GM12878 (cell line): Measurements from ENCODE around the gene ABCB7. TPM values are rescaled to one million over a fixed set of nuclear protein-coding genes. Genes with fewer than 3 reads are reported as not detected.

Source experiments
- ATAC-seq: fragments of 200-7000 bp; cut with Tn5 transposase; 3 replicates; pipeline ENCODE4 v1.9.1; 2020; ENCODE audit warnings: mild to moderate bottlenecking, moderate library complexity
- BruUV-seq: library from RNA; stranded (reverse); fragments of 400-500 nt; replicated peaks from 2 replicates; lab custom pipeline; 2021; lab: Mats Ljungman, UMichigan
- CTCF ChIA-PET: fragments of 300-600 bp; sonication (Branson Sonifier 250); formaldehyde crosslinking; extraction: SDS; loops from one replicate; lab custom pipeline; 2021; ENCODE audit warnings: inconsistent platforms; lab: Yijun Ruan, JAX
- POLR2A ChIA-PET: fragments of 350-600 bp; formaldehyde crosslinking; extraction: SDS; loops from one replicate; lab custom pipeline; 2021; ENCODE audit warnings: inconsistent platforms; lab: Charles Lee
- RAD21 ChIA-PET: fragments of 300-600 bp; sonication (Branson Sonifier 250); formaldehyde crosslinking; loops from one replicate; lab custom pipeline; 2023; ENCODE audit warnings: antibody characterized with exemption; ENCODE audit not compliant: unreplicated experiment; lab: Charles Lee
- SMC1A ChIA-PET: fragments of 300-600 bp; sonication (Branson Sonifier 250); formaldehyde crosslinking; loops from one replicate; lab custom pipeline; 2023; ENCODE audit not compliant: unreplicated experiment, uncharacterized antibody; lab: Charles Lee
- DNase-seq: peaks from one replicate; pipeline ENCODE4 v3.0.0-alpha.2; 2011; ENCODE audit warnings: low read depth, low spot score
- FAIRE-seq: peaks from 3 replicates; lab custom pipeline; 2011; peaks lifted over from hg19 to GRCh38; lab: Jason Lieb, UNC
- H2AFZ ChIP-seq: 2 replicates; pipeline ENCODE4 v1.6.0; 2011; ENCODE audit warnings: low read depth, low read length, control low read depth; ENCODE audit not compliant: control insufficient read depth
- H3K27ac ChIP-seq: 2 replicates; pipeline ENCODE4 v1.5.1; 2011; ENCODE audit warnings: control low read depth; ENCODE audit not compliant: control insufficient read depth, insufficient read depth
- H3K27me3 ChIP-seq, 2 experiments: replicated peaks in 1 of 2; 2 replicates each; pipeline versions ENCODE4 v1.6.0 to v1.6.1; 2011; ENCODE audit warnings: low read length in 1 of 2; ENCODE audit not compliant: control insufficient read depth in 2 of 2, insufficient read depth in 2 of 2
- H3K36me3 ChIP-seq, 2 experiments: 2 replicates each; pipeline ENCODE4 v1.5.1; 2011; ENCODE audit warnings: low read length in 1 of 2; ENCODE audit not compliant: control insufficient read depth in 2 of 2, insufficient read depth in 2 of 2
- H3K4me1 ChIP-seq: 2 replicates; pipeline ENCODE4 v1.6.1; 2011; ENCODE audit warnings: mild to moderate bottlenecking, low read length, moderate library complexity, mixed read lengths; ENCODE audit not compliant: control insufficient read depth, insufficient read depth
- H3K4me2 ChIP-seq: 2 replicates; pipeline ENCODE4 v1.6.0; 2011; ENCODE audit warnings: control low read depth; ENCODE audit not compliant: control insufficient read depth, insufficient read depth
- H3K4me3 ChIP-seq: fragments of 200-600 bp; sonication (generic); 2 replicates; pipeline ENCODE4 v1.5.1; 2016
- H3K79me2 ChIP-seq: 2 replicates; pipeline ENCODE4 v1.6.0; 2011; ENCODE audit warnings: low read length; ENCODE audit not compliant: control insufficient read depth, insufficient read depth
- H3K9ac ChIP-seq: 2 replicates; pipeline ENCODE4 v1.8.0; 2011; ENCODE audit warnings: low read length, control low read depth, mixed read lengths; ENCODE audit not compliant: control insufficient read depth, insufficient read depth
- H3K9me3 ChIP-seq: replicated peaks from 3 replicates; pipeline ENCODE4 v1.5.1; 2011; ENCODE audit warnings: mild to moderate bottlenecking, low read length; ENCODE audit not compliant: control insufficient read depth, insufficient read depth
- H4K20me1 ChIP-seq: 2 replicates; pipeline ENCODE4 v1.6.0; 2011; ENCODE audit not compliant: control insufficient read depth, insufficient read depth
- HDGF ChIP-seq: fragments of 450-650 bp; IDR thresholded peaks from 2 replicates; pipeline ENCODE4 v1.6.1; 2016; ENCODE audit warnings: antibody characterized with exemption
- MEF2A ChIP-seq: IDR thresholded peaks from 2 replicates; pipeline ENCODE4 v1.6.1; 2011; ENCODE audit warnings: low read depth, mild to moderate bottlenecking, low read length, moderate library complexity; ENCODE audit not compliant: insufficient read depth
- MTA2 ChIP-seq: fragments of 450-650 bp; IDR thresholded peaks from 2 replicates; pipeline ENCODE4 v1.6.1; 2016; ENCODE audit warnings: low read depth, mild to moderate bottlenecking, moderate library complexity
- MTA3 ChIP-seq: IDR thresholded peaks from 2 replicates; pipeline ENCODE4 v1.6.1; 2012; ENCODE audit warnings: low read length, inconsistent platforms, borderline replicate concordance
- MYB ChIP-seq: fragments of 150-350 bp; IDR thresholded peaks from 2 replicates; pipeline ENCODE4 v1.6.1; 2014; ENCODE audit warnings: mild to moderate bottlenecking, low read depth, low read length, borderline replicate concordance
- NFYB ChIP-seq: IDR thresholded peaks from 2 replicates; pipeline ENCODE4 v1.6.1; 2011; ENCODE audit warnings: low read depth, mild to moderate bottlenecking, low read length, improper control_type of control experiment, moderate library complexity; ENCODE audit not compliant: insufficient read depth
- RCOR1 ChIP-seq: conservative IDR thresholded peaks from 2 replicates; pipeline ENCODE4 v1.6.1; 2012; ENCODE audit warnings: low read depth, low read length, improper control_type of control experiment
- TCF12 ChIP-seq: IDR thresholded peaks from 2 replicates; pipeline ENCODE4 v1.6.1; 2011; ENCODE audit warnings: low read depth, mild to moderate bottlenecking, low read length
- YY1 ChIP-seq: IDR thresholded peaks from 2 replicates; pipeline ENCODE4 v1.6.1; 2011; ENCODE audit warnings: low read depth, mild to moderate bottlenecking, low read length
- WGBS: methylation state at CpG from one replicate; pipeline ENCODE4 v1.1.6; 2016; ENCODE audit warnings: low lambda C conversion rate; ENCODE audit not compliant: insufficient replicate concordance, insufficient coverage; ENCODE audit errors: missing lambda C conversion rate; 5-methylcytosine and 5-hydroxymethylcytosine counted together
- in situ Hi-C: fragments of 300-500 bp; cut with MboI; formaldehyde crosslinking; loops from 9 replicates; pipeline ENCODE4 v1.14.3; 2018; ENCODE audit warnings: mixed read lengths
- intact Hi-C: fragments of 100-400 bp; cut with micrococcal nuclease; formaldehyde crosslinking; loops from one replicate; pipeline ENCODE4 v1.14.2; 2022; ENCODE audit not compliant: unreplicated experiment
- polyA plus RNA-seq, 11 experiments: library from polyadenylated mRNA; depleted of rRNA in 4 of 11; unstranded in 6 of 11; stranded (reverse) in 5 of 11; fragments of >200 nt; fragmentation: Nextera tagmentation in 4 of 11; fragmentation: Illumina TruSeq in 1 of 11; extraction: Ambion mirVana in 4 of 11; extraction: Trizol in 1 of 11; gene quantifications; 1 replicate in 1 of 11; 2 replicates in 10 of 11; pipeline versions ENCODE4 v1.2.1 to v1.2.3, GENCODE V29; 2011 to 2016; ENCODE audit warnings: inconsistent platforms in 2 of 11, missing spikeins in 2 of 11, low read depth in 1 of 11
- total RNA-seq, 4 experiments: library from RNA; depleted of rRNA in 3 of 4; stranded (reverse); fragments of >200 nt in 3 of 4; fragmentation: Illumina TruSeq in 1 of 4; extraction: Trizol in 1 of 4; gene quantifications; 2 replicates each; pipeline versions ENCODE4 v1.2.1 to v1.2.3, GENCODE V29; 2013 to 2021
- TF ChIP-seq, protein P1 (sequence below): IDR thresholded peaks from 2 replicates; pipeline ENCODE4 v1.6.1; 2012; ENCODE audit warnings: low read depth, low read length, improper control_type of control experiment
- TF ChIP-seq, protein P2 (sequence below): fragments of 450-650 bp; IDR thresholded peaks from 2 replicates; pipeline ENCODE4 v1.6.1; 2014; ENCODE audit warnings: mild to moderate bottlenecking
- TF ChIP-seq, protein P3 (sequence below): IDR thresholded peaks from 2 replicates; pipeline ENCODE4 v1.6.1; 2012; ENCODE audit warnings: low read depth, low read length, improper control_type of control experiment
- TF ChIP-seq, protein P4 (sequence below): fragments of 450-650 bp; IDR thresholded peaks from 2 replicates; pipeline ENCODE4 v1.6.1; 2018; ENCODE audit warnings: borderline replicate concordance, mild to moderate bottlenecking; ENCODE audit not compliant: partially characterized antibody

ABCB7 gene
- total and polyA plus RNA-seq, 10 of the 15 experiments (the other 5 are each of a cell fraction or from before 2014, with no cell fraction given), result 16.8 to 62.7 (median 30.6) TPM

DNA sequence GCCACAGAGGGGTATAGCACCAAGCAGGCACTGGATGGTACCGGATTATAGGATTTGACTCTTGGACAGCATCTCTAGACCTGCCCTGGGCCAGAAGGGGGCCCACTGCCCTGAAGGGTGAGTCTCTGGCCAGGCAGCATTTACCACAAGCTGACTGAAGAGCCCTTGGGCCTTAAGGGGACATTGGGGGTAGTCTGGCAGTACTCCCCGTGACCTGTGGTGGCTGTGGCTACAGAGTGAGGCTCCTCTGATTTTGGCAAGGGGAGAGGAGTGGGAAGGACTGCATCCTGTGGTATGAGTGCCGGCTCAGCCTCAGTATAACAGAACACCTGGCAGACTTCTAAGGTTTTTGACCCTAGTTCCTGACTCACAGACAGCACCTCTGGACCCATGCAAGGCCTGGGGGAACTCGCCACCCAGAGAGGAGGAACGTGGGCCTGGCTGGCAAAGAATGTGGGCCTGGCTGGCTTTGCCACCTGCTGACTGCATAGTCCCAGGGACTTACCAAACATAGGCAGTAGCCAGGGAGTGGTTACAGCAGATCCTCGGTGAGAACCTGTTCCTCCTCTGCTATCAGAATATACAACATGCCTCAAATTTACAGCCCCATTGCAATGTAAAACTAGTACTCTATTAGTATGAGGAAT, 48.1 kb downstream of the ABCB7 start (continued):
- TF ChIP-seq, protein P1, sequence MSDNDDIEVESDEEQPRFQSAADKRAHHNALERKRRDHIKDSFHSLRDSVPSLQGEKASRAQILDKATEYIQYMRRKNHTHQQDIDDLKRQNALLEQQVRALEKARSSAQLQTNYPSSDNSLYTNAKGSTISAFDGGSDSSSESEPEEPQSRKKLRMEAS, result no peak
- TF ChIP-seq MTA2, result no peak
- TF ChIP-seq TCF12, result no peak
- TF ChIP-seq, all 136 proteins: peak for 0

DNA sequence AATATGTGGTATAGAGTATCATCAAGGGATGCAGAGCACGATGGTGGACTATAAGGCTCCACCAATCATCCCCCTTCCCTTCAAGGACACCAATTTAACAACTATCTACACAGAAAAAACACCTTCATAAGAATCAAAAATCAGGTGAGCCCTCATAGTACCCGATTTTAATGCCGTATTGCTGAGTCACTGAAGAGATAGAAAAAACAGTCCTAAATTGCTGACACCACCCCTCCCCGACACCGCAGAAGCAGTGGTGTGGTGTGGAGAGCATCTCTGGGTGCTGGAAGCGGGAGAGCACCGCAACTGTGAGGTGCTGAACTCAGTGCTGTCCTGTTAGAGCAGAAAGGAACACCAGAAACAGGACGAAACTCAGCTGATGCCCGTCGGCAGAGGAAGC, 49.3 kb downstream of the ABCB7 start:
- intact Hi-C loops, result no loop called here
- no peaks in the 10 kb centered on the region for H4K20me1 ChIP-seq
- H3K36me3 ChIP-seq, result peaks cover 0 to 3% of the 10 kb centered on the region in 2 experiments; a peak in 2 of 4 replicates
- no TSS peak for BruUV-seq
- no peak overlapping the region for H3K4me2 ChIP-seq
- H3K79me2 ChIP-seq, result no peaks in the 10 kb centered on the region
- no peak overlapping the region for H3K27ac ChIP-seq
- ChIA-PET SMC1A (no interaction called here), RAD21 (no interaction called here), CTCF (no interaction called here), POLR2A (no interaction called here)
- H2AFZ ChIP-seq, result no peak overlapping the region
- H3K4me1 ChIP-seq, result no peaks in the 10 kb centered on the region
- no peaks in the 10 kb centered on the region for H3K27me3 ChIP-seq
- no peak for FAIRE-seq
- DNase-seq, result no peak
- H3K9ac ChIP-seq, result no peak overlapping the region
- TF ChIP-seq NFYB (no peak), YY1 (no peak), MEF2A (no peak), TCF12 (no peak), MYB (no peak), RCOR1 (no peak), HDGF (no peak), MTA3 (no peak)
- TF ChIP-seq, protein P2, sequence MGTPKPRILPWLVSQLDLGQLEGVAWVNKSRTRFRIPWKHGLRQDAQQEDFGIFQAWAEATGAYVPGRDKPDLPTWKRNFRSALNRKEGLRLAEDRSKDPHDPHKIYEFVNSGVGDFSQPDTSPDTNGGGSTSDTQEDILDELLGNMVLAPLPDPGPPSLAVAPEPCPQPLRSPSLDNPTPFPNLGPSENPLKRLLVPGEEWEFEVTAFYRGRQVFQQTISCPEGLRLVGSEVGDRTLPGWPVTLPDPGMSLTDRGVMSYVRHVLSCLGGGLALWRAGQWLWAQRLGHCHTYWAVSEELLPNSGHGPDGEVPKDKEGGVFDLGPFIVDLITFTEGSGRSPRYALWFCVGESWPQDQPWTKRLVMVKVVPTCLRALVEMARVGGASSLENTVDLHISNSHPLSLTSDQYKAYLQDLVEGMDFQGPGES, result no peak
- TF ChIP-seq, protein P3, sequence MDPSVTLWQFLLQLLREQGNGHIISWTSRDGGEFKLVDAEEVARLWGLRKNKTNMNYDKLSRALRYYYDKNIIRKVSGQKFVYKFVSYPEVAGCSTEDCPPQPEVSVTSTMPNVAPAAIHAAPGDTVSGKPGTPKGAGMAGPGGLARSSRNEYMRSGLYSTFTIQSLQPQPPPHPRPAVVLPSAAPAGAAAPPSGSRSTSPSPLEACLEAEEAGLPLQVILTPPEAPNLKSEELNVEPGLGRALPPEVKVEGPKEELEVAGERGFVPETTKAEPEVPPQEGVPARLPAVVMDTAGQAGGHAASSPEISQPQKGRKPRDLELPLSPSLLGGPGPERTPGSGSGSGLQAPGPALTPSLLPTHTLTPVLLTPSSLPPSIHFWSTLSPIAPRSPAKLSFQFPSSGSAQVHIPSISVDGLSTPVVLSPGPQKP, result no peak
- TF ChIP-seq, protein P1, result no peak
- TF ChIP-seq, protein P4, sequence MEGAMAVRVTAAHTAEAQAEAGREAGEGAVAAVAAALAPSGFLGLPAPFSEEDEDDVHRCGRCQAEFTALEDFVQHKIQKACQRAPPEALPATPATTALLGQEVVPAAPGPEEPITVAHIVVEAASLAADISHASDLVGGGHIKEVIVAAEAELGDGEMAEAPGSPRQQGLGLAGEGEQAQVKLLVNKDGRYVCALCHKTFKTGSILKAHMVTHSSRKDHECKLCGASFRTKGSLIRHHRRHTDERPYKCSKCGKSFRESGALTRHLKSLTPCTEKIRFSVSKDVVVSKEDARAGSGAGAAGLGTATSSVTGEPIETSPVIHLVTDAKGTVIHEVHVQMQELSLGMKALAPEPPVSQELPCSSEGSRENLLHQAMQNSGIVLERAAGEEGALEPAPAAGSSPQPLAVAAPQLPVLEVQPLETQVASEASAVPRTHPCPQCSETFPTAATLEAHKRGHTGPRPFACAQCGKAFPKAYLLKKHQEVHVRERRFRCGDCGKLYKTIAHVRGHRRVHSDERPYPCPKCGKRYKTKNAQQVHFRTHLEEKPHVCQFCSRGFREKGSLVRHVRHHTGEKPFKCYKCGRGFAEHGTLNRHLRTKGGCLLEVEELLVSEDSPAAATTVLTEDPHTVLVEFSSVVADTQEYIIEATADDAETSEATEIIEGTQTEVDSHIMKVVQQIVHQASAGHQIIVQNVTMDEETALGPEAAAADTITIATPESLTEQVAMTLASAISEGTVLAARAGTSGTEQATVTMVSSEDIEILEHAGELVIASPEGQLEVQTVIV, result no peak
- no peak for ATAC-seq
- no peaks in the 10 kb centered on the region; the same call in 2 of the 3 replicates for H3K9me3 ChIP-seq
- H3K4me3 ChIP-seq, result no peak overlapping the region
- WGBS, result 63% methylated on average over 10 of the region's 10 CpGs
- in situ Hi-C loops, result no loop called here
